ENCODE data around the gene SOX18. TPM values are rescaled to one million over a fixed set of nuclear protein-coding genes. Genes with fewer than 3 reads are reported as not detected.

The SOX18 gene
- total RNA-seq, 1 experiment from 2014 or later = 0.30 TPM

DNA sequence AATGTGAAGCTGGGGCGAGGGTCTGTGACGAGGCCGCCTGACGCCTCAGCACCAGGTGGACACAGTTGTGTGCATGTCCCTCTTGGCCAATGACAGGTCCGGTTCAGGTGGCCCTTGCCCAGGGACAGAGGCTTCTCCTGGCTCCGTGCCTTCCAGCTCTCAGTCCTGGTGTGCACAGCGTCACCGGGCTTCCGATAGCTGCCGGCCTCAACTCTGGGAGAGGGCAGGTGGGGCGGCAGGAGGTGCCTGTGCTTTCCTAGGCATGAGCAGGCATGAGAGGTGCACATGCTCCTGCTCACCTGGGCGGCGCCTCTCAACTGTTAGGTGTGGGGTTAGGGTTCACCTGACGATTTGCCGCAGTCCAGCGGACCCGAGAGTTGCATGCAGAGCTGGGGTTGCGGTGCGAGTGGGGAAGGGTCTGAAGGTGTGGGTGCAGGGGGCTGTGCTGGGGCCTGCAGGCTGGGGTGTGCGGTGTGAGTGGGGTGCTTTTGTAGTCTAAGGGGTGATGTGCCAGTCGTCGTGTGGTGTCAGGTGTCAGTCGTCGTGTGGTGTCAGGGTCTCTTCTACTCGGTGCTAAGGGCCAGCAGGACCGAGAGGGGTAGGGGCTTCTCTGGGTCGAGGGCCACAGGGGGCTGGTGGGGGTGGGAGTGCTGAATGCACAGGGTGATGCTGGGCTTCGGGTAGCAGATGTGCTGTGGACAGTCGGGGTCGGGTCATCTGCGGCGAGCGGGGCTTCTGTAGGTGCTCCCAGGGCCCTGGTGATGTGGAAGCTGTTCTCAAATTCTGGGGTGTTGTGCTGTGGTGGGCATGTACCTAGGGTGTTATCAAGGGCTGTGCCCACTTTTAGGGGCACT is 3.8 kb upstream of the SOX18 start:
- no peak for DNase-seq (ENCODE audit: low spot score)
- ChIA-PET POLR2A (ENCODE audit: low non-redundant PET) (no interaction called here), CTCF (no interaction called here)
- H3K9me3 ChIP-seq (ENCODE audit: low read depth, low read length, poor library complexity, severe bottlenecking) = no peaks in the 10 kb centered on the region
- no TSS peak for BruUV-seq (replicated peaks)
- H3K36me3 ChIP-seq (ENCODE audit: insufficient read depth, low read length, poor library complexity, severe bottlenecking) = no peaks in the 10 kb centered on the region
- intact Hi-C loops (cut with micrococcal nuclease; ENCODE audit: unreplicated experiment) = no loop called here
- H3K27ac ChIP-seq (ENCODE audit: low read depth, low read length, poor library complexity, severe bottlenecking) = no peak overlapping the region
- H3K27me3 ChIP-seq (replicated peaks; ENCODE audit: insufficient read depth, low read depth, low read length, poor library complexity) = peaks cover 5% of the 10 kb centered on the region
- peaks cover 13% of the 10 kb centered on the region for H3K4me1 ChIP-seq (ENCODE audit: insufficient read depth, low read length, poor library complexity, severe bottlenecking)
- H3K4me3 ChIP-seq (ENCODE audit: low read depth, low read length, poor library complexity, severe bottlenecking) = no peak overlapping the region
- TF ChIP-seq EZH2 (IDR thresholded peaks at IDR 0.05; ENCODE audit: borderline replicate concordance, low read depth, low read length, poor library complexity, severe bottlenecking) = no peak
- TF ChIP-seq, protein P1, sequence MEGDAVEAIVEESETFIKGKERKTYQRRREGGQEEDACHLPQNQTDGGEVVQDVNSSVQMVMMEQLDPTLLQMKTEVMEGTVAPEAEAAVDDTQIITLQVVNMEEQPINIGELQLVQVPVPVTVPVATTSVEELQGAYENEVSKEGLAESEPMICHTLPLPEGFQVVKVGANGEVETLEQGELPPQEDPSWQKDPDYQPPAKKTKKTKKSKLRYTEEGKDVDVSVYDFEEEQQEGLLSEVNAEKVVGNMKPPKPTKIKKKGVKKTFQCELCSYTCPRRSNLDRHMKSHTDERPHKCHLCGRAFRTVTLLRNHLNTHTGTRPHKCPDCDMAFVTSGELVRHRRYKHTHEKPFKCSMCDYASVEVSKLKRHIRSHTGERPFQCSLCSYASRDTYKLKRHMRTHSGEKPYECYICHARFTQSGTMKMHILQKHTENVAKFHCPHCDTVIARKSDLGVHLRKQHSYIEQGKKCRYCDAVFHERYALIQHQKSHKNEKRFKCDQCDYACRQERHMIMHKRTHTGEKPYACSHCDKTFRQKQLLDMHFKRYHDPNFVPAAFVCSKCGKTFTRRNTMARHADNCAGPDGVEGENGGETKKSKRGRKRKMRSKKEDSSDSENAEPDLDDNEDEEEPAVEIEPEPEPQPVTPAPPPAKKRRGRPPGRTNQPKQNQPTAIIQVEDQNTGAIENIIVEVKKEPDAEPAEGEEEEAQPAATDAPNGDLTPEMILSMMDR (conservative IDR thresholded peaks at IDR 0.05; ENCODE audit: low read depth, low read length) = no peak

DNA sequence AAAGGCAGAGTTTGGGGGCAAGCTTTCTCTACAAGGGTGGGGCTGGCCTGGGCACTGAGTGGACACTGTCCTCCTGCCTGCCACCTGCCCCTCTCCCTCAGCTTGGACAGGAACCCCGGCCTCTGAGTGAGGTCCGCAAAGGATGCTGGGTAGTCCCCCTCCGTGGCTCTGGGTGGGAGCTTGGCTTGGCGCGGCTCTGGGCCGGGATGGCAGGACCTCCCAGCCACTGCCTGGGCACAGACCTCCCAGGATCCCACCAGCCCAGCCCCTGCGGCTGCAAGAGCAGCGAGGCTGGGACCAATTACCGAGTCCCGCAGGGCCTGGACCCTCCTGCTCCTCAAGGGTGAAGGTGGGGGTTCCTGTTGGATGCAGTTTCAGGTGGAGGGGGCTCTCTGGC is 2.9 kb upstream of the SOX18 start:
- H3K27me3 ChIP-seq (replicated peaks; ENCODE audit: insufficient read depth, low read depth, low read length, poor library complexity) = peaks cover 9% of the 10 kb centered on the region
- DNase-seq (ENCODE audit: low spot score) = no peak
- TF ChIP-seq, protein P1 (conservative IDR thresholded peaks at IDR 0.05; ENCODE audit: low read depth, low read length) = no peak
- no peak for TF ChIP-seq EZH2 (IDR thresholded peaks at IDR 0.05; ENCODE audit: borderline replicate concordance, low read depth, low read length, poor library complexity, severe bottlenecking)
- H3K9me3 ChIP-seq (ENCODE audit: low read depth, low read length, poor library complexity, severe bottlenecking) = no peaks in the 10 kb centered on the region
- BruUV-seq (replicated peaks) = no TSS peak
- intact Hi-C loops (cut with micrococcal nuclease; ENCODE audit: unreplicated experiment) = no loop called here
- H3K4me1 ChIP-seq (ENCODE audit: insufficient read depth, low read length, poor library complexity, severe bottlenecking) = peaks cover 13% of the 10 kb centered on the region
- H3K4me3 ChIP-seq (ENCODE audit: low read depth, low read length, poor library complexity, severe bottlenecking) = no peak overlapping the region
- H3K36me3 ChIP-seq (ENCODE audit: insufficient read depth, low read length, poor library complexity, severe bottlenecking) = no peaks in the 10 kb centered on the region
- CTCF ChIA-PET = no interaction called here
- no peak overlapping the region for H3K27ac ChIP-seq (ENCODE audit: low read depth, low read length, poor library complexity, severe bottlenecking)
- POLR2A ChIA-PET (ENCODE audit: low non-redundant PET) = no interaction called here

DNA sequence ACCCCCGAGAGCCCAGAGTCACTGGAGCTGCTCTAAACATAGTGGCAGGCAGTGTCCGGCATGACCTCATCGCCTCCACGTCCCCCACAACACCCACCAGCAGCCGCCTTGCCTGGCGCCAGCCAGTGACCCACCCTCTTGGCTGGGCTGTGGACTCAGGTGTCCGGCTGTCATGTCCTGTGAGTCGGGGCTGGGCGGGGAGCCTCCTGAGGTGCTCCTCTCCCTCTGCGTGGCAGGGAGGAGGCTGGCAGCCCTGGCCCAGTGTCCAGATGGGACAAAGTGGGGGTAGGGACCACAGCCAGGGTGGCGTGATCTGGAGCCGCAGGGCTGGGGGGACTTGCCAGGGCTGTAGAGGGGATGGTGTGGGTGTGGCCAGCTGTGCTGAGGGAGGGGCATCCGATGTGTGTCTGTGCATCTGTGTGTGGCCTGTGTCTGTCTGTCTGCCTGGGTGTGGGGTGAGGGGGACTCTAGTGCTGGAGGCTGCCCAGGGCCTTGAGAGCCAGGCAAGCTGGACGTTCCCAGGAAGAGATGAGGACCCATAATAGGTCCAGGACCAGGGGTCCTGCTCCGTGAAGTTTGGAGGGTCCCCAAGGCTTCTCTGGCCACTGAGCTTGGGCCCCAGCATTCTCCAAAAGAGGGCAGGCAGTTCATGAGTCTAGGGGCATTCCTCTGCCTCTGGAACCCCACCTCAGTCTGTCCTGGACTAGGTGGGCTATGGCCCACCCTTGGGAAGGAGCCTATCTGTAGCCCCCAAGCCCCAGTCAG is 2.3 kb upstream of the SOX18 start:
- intact Hi-C loops (cut with micrococcal nuclease; ENCODE audit: unreplicated experiment) = no loop called here
- Histone ChIP-seq H3K36me3 (ENCODE audit: insufficient read depth, low read length, poor library complexity, severe bottlenecking) (no peaks in the 10 kb centered on the region), H3K27ac (ENCODE audit: low read depth, low read length, poor library complexity, severe bottlenecking) (no peak overlapping the region), H3K4me3 (ENCODE audit: low read depth, low read length, poor library complexity, severe bottlenecking) (no peak overlapping the region), H3K4me1 (ENCODE audit: insufficient read depth, low read length, poor library complexity, severe bottlenecking) (peaks cover 13% of the 10 kb centered on the region), H3K9me3 (ENCODE audit: low read depth, low read length, poor library complexity, severe bottlenecking) (no peaks in the 10 kb centered on the region), H3K27me3 (replicated peaks; ENCODE audit: insufficient read depth, low read depth, low read length, poor library complexity) (peaks cover 9% of the 10 kb centered on the region)
- TF ChIP-seq EZH2 (IDR thresholded peaks at IDR 0.05; ENCODE audit: borderline replicate concordance, low read depth, low read length, poor library complexity, severe bottlenecking) = no peak
- TF ChIP-seq, protein P1 (conservative IDR thresholded peaks at IDR 0.05; ENCODE audit: low read depth, low read length) = no peak
- ChIA-PET POLR2A (ENCODE audit: low non-redundant PET) (no interaction called here), CTCF (no interaction called here)
- BruUV-seq (replicated peaks) = no TSS peak
- no peak for DNase-seq (ENCODE audit: low spot score)
